Mesendoderm (in vitro differentiated cells): Measurements from ENCODE around the gene TUBA1A.
"Not testable (repeated sequence)": the region's sequence is repeated elsewhere in the genome, so short reads cannot be mapped to it uniquely, and the experiment has no call there.

Source experiments
- DNase-seq: peaks from one replicate; pipeline ENCODE4 v3.0.0; 2013
- H2AK5ac ChIP-seq: 2 replicates; pipeline ENCODE4 v1.6.1; 2013; ENCODE audit warnings: low read length, inconsistent platforms
- H2BK120ac ChIP-seq: 2 replicates; pipeline ENCODE4 v1.6.1; 2013; ENCODE audit warnings: low read depth, mild to moderate bottlenecking, low read length, moderate library complexity, mixed read lengths
- H2BK15ac ChIP-seq: replicated peaks from 2 replicates; pipeline ENCODE4 v1.6.1; 2013; ENCODE audit warnings: low read depth, mild to moderate bottlenecking, moderate library complexity
- H2BK5ac ChIP-seq: 2 replicates; pipeline ENCODE4 v1.6.1; 2013; ENCODE audit warnings: low read length, inconsistent platforms
- H3K18ac ChIP-seq: 2 replicates; pipeline ENCODE4 v1.6.1; 2013; ENCODE audit warnings: mild to moderate bottlenecking, low read length, mixed read lengths
- H3K23ac ChIP-seq: one replicate; pipeline ENCODE4 v1.6.1; 2013; ENCODE audit warnings: low read length
- H3K27ac ChIP-seq: 2 replicates; pipeline ENCODE4 v1.5.1; 2013; ENCODE audit warnings: low read depth, mild to moderate bottlenecking, inconsistent platforms, low read length, moderate library complexity
- H3K27me3 ChIP-seq: 2 replicates; pipeline ENCODE4 v1.6.1; 2013; ENCODE audit warnings: low read length, control low read depth, mild to moderate bottlenecking, inconsistent platforms; ENCODE audit not compliant: insufficient read depth, poor library complexity
- H3K36me3 ChIP-seq: 2 replicates; pipeline ENCODE4 v1.6.1; 2013; ENCODE audit warnings: low read length, inconsistent platforms; ENCODE audit not compliant: control insufficient read depth, insufficient read depth
- H3K4ac ChIP-seq: one replicate; pipeline ENCODE4 v1.6.1; 2013; ENCODE audit warnings: low read depth, mild to moderate bottlenecking, low read length, moderate library complexity
- H3K4me1 ChIP-seq: 2 replicates; pipeline ENCODE4 v1.6.1; 2013; ENCODE audit warnings: low read depth, low read length, inconsistent platforms; ENCODE audit not compliant: control insufficient read depth
- H3K4me2 ChIP-seq: 2 replicates; pipeline ENCODE4 v1.6.1; 2013; ENCODE audit warnings: low read length
- H3K4me3 ChIP-seq: 2 replicates; pipeline ENCODE4 v1.5.1; 2013; ENCODE audit warnings: mild to moderate bottlenecking, low read length
- H3K56ac ChIP-seq: one replicate; pipeline ENCODE4 v1.6.1; 2013; ENCODE audit warnings: low read length
- H3K79me1 ChIP-seq: 2 replicates; pipeline ENCODE4 v1.6.1; 2013; ENCODE audit warnings: low read length, inconsistent platforms
- H3K79me2 ChIP-seq: 2 replicates; pipeline ENCODE4 v1.6.1; 2013; ENCODE audit warnings: mild to moderate bottlenecking, low read length; ENCODE audit not compliant: control insufficient read depth, insufficient read depth
- H3K9ac ChIP-seq: 2 replicates; pipeline ENCODE4 v1.6.1; 2013; ENCODE audit warnings: low read length, inconsistent platforms
- H4K5ac ChIP-seq: one replicate; pipeline ENCODE4 v1.6.1; 2013; ENCODE audit warnings: low read length
- H4K8ac ChIP-seq: one replicate; pipeline ENCODE4 v1.6.1; 2013; ENCODE audit warnings: low read depth, mild to moderate bottlenecking, control low read depth, low read length, moderate library complexity
- WGBS: extraction: QIAGEN DNeasy Blood & Tissue Kit; methylation state at CpG from one replicate; pipeline ENCODE4 v1.1.7; 2013; ENCODE audit warnings: low lambda C conversion rate, missing lambda C conversion rate; ENCODE audit not compliant: insufficient coverage; ENCODE audit errors: extremely low coverage; 5-methylcytosine and 5-hydroxymethylcytosine counted together

The TUBA1A gene

GRCh38 chr12:49198431-49199155 lies 9.7 kb upstream of the TUBA1A start:
- Histone ChIP-seq H3K23ac (no peak overlapping the region), H3K9ac (no peak overlapping the region), H3K79me1 (no peaks in the 10 kb centered on the region), H2BK5ac (no peak overlapping the region), H3K4me2 (no peak overlapping the region), H3K79me2 (no peaks in the 10 kb centered on the region), H4K5ac (no peak overlapping the region), H3K18ac (peak overlapping the region; percentile 2), H2BK15ac (no peak overlapping the region), H3K27ac (no peak overlapping the region), H2AK5ac (no peak overlapping the region), H3K27me3 (no peaks in the 10 kb centered on the region), H3K4me1 (peaks cover 2% of the 10 kb centered on the region), H3K36me3 (no peaks in the 10 kb centered on the region), H4K8ac (no peak overlapping the region), H3K56ac (no peak overlapping the region), H3K4me3 (no peak overlapping the region), H2BK120ac (no peak overlapping the region), H3K4ac (no peak overlapping the region)
- peak; percentile 82 for DNase-seq
- WGBS, result no CpG with 5 or more reads among the region's 11 CpGs

- H3K23ac ChIP-seq, result no peak overlapping the region
- H3K36me3 ChIP-seq, result no peaks in the 10 kb centered on the region
- H2AK5ac ChIP-seq, result peak overlapping the region; percentile 83
- H2BK5ac ChIP-seq, result no peak overlapping the region
- H3K4me3 ChIP-seq, result no peak overlapping the region
- H3K56ac ChIP-seq, result no peak overlapping the region
- no peaks in the 10 kb centered on the region for H3K27me3 ChIP-seq
- no peak overlapping the region for H3K18ac ChIP-seq
- no peak overlapping the region for H4K8ac ChIP-seq
- peaks cover 2% of the 10 kb centered on the region for H3K4me1 ChIP-seq
- H3K4ac ChIP-seq, result no peak overlapping the region
- no peaks in the 10 kb centered on the region for H3K79me2 ChIP-seq
- no peak overlapping the region for H2BK120ac ChIP-seq
- no peak for DNase-seq
- no peak overlapping the region for H3K9ac ChIP-seq
- H2BK15ac ChIP-seq, result no peak overlapping the region
- H3K27ac ChIP-seq, result no peak overlapping the region
- H4K5ac ChIP-seq, result no peak overlapping the region
- WGBS, result no CpG with 5 or more reads among the region's 5 CpGs
- no peak overlapping the region for H3K4me2 ChIP-seq
- no peaks in the 10 kb centered on the region for H3K79me1 ChIP-seq
Observed at GRCh38 chr12:49197256-49197655, 8.4 kb upstream of the TUBA1A start.

- no CpG with 5 or more reads among the region's 3 CpGs for WGBS
- no peaks in the 10 kb centered on the region for H3K27me3 ChIP-seq
- no peak overlapping the region for H2AK5ac ChIP-seq
- H4K5ac ChIP-seq, result no peak overlapping the region
- no peak overlapping the region for H3K4me2 ChIP-seq
- no peak overlapping the region for H2BK5ac ChIP-seq
- DNase-seq, result no peak
- H4K8ac ChIP-seq, result no peak overlapping the region
- no peaks in the 10 kb centered on the region for H3K36me3 ChIP-seq
- H3K4ac ChIP-seq, result no peak overlapping the region
- no peaks in the 10 kb centered on the region for H3K79me2 ChIP-seq
- no peak overlapping the region for H3K4me3 ChIP-seq
- H3K4me1 ChIP-seq, result peaks cover 2% of the 10 kb centered on the region
- no peak overlapping the region for H3K9ac ChIP-seq
- no peak overlapping the region for H2BK120ac ChIP-seq
- no peak overlapping the region for H3K27ac ChIP-seq
- H3K18ac ChIP-seq, result no peak overlapping the region
- H3K56ac ChIP-seq, result no peak overlapping the region
- no peak overlapping the region for H2BK15ac ChIP-seq
- no peak overlapping the region for H3K23ac ChIP-seq
- H3K79me1 ChIP-seq, result no peaks in the 10 kb centered on the region
Observed at GRCh38 chr12:49195736-49196135, 6.9 kb upstream of the TUBA1A start.

GRCh38 chr12:49193746-49194145 lies 4.9 kb upstream of the TUBA1A start:
- not testable (repeated sequence) for H3K4ac ChIP-seq, H3K27ac ChIP-seq, H4K5ac ChIP-seq, H3K9ac ChIP-seq, H3K4me3 ChIP-seq, H3K56ac ChIP-seq, H2BK15ac ChIP-seq, H2BK5ac ChIP-seq, H4K8ac ChIP-seq, H2AK5ac ChIP-seq, H3K36me3 ChIP-seq, H3K4me1 ChIP-seq, H3K4me2 ChIP-seq, H3K27me3 ChIP-seq, H3K79me2 ChIP-seq, DNase-seq, H3K23ac ChIP-seq, H3K79me1 ChIP-seq, H3K18ac ChIP-seq, H2BK120ac ChIP-seq
- WGBS, result no CpG with 5 or more reads among the region's 4 CpGs

DNA sequence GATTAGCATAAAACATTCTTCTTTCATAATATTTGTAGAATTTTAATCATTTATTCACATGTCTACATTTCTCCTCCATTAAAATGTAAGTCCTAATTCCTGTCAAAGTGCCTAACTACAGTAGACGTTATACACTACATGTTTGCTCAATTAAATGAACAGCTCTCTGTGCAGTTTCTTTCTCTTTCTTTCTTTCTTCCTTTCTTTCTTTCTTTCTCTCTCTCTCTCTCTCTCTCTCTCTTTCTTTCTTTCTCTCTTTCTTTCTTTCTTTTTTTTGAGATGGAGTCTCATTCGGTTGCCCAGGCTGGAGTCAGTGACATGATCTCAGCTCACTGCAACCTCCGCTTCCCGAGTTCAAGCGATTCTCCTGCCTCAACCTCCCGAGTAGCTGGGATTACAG lies 2.6 kb upstream of the TUBA1A start:
- not testable (repeated sequence) for DNase-seq, H3K56ac ChIP-seq, H2BK5ac ChIP-seq, H3K18ac ChIP-seq, H3K4ac ChIP-seq, H3K4me2 ChIP-seq, H3K23ac ChIP-seq, H3K27ac ChIP-seq, H3K79me2 ChIP-seq, H3K4me1 ChIP-seq, H3K36me3 ChIP-seq, H4K8ac ChIP-seq, H4K5ac ChIP-seq, H3K27me3 ChIP-seq, H3K4me3 ChIP-seq, H3K79me1 ChIP-seq, H3K9ac ChIP-seq, H2BK120ac ChIP-seq, H2AK5ac ChIP-seq, H2BK15ac ChIP-seq
- no CpG with 5 or more reads among the region's 6 CpGs for WGBS

GRCh38 chr12:49190974-49191373 lies 2.1 kb upstream of the TUBA1A start:
- no peak overlapping the region for H3K4ac ChIP-seq
- DNase-seq, result no peak
- H3K18ac ChIP-seq, result no peak overlapping the region
- no peak overlapping the region for H3K56ac ChIP-seq
- no peak overlapping the region for H3K4me3 ChIP-seq
- H3K27me3 ChIP-seq, result no peaks in the 10 kb centered on the region
- no CpG with 5 or more reads among the region's 3 CpGs for WGBS
- H3K79me2 ChIP-seq, result peaks cover 5% of the 10 kb centered on the region
- no peak overlapping the region for H2BK5ac ChIP-seq
- no peak overlapping the region for H4K5ac ChIP-seq
- H3K27ac ChIP-seq, result no peak overlapping the region
- no peak overlapping the region for H3K23ac ChIP-seq
- no peak overlapping the region for H2BK120ac ChIP-seq
- no peak overlapping the region for H3K9ac ChIP-seq
- no peak overlapping the region for H4K8ac ChIP-seq
- peaks cover 3% of the 10 kb centered on the region for H3K79me1 ChIP-seq
- no peak overlapping the region for H2AK5ac ChIP-seq
- H3K36me3 ChIP-seq, result no peaks in the 10 kb centered on the region
- H3K4me2 ChIP-seq, result no peak overlapping the region
- no peak overlapping the region for H2BK15ac ChIP-seq
- H3K4me1 ChIP-seq, result no peaks in the 10 kb centered on the region
